Mesenchymal stem cell (in vitro differentiated cells and primary cell): Measurements from ENCODE around the gene CENPK.

Source experiments
- DNase-seq: peaks from one replicate; pipeline ENCODE4 v3.0.0-alpha.2; 2013
- H2AFZ ChIP-seq: one replicate; pipeline ENCODE4 v1.6.1; 2013; ENCODE audit warnings: low read depth, mild to moderate bottlenecking, control low read depth, inconsistent platforms, low read length, moderate library complexity
- H2AK5ac ChIP-seq: 2 replicates; pipeline ENCODE4 v1.6.1; 2013; ENCODE audit warnings: low read length, moderate library complexity, mild to moderate bottlenecking, inconsistent platforms; ENCODE audit not compliant: severe bottlenecking
- H2BK120ac ChIP-seq: one replicate; pipeline ENCODE4 v1.6.1; 2013; ENCODE audit warnings: low read depth, mild to moderate bottlenecking, inconsistent platforms, low read length, moderate library complexity
- H2BK12ac ChIP-seq, 2 experiments: one replicate each; pipeline ENCODE4 v1.6.1; 2013; ENCODE audit warnings: inconsistent platforms in 2 of 2, low read length in 2 of 2, mild to moderate bottlenecking in 2 of 2, moderate library complexity in 2 of 2, control low read depth in 1 of 2
- H2BK15ac ChIP-seq: one replicate; pipeline ENCODE4 v1.6.1; 2013; ENCODE audit warnings: mild to moderate bottlenecking, low read depth, inconsistent platforms; ENCODE audit not compliant: poor library complexity, severe bottlenecking
- H2BK5ac ChIP-seq: 2 replicates; pipeline ENCODE4 v1.6.1; 2013; ENCODE audit warnings: low read depth, mild to moderate bottlenecking, low read length, control low read depth, inconsistent platforms; ENCODE audit not compliant: poor library complexity, severe bottlenecking
- H3K14ac ChIP-seq, 2 experiments: one replicate each; pipeline ENCODE4 v1.6.1; 2013; ENCODE audit warnings: inconsistent platforms in 2 of 2, low read length in 2 of 2, control low read depth in 1 of 2, mild to moderate bottlenecking in 1 of 2, moderate library complexity in 1 of 2
- H3K18ac ChIP-seq, 2 experiments: one replicate each; pipeline ENCODE4 v1.6.1; 2013; ENCODE audit warnings: inconsistent platforms in 2 of 2, low read length in 2 of 2, control low read depth in 1 of 2, low read depth in 1 of 2, mild to moderate bottlenecking in 1 of 2
- H3K23ac ChIP-seq, 2 experiments: one replicate each; pipeline ENCODE4 v1.6.1; 2013; ENCODE audit warnings: inconsistent platforms in 2 of 2, low read length in 2 of 2, mild to moderate bottlenecking in 2 of 2, moderate library complexity in 2 of 2, control low read depth in 1 of 2
- H3K27ac ChIP-seq: 2 replicates; pipeline ENCODE4 v1.5.1; 2013; ENCODE audit warnings: mild to moderate bottlenecking, moderate library complexity, low read length, control low read depth, inconsistent platforms; ENCODE audit not compliant: poor library complexity, severe bottlenecking
- H3K27me3 ChIP-seq, 2 experiments: 2 replicates each; pipeline versions ENCODE4 v1.6.1 to v1.7.0; 2013; ENCODE audit warnings: low read length in 2 of 2, mild to moderate bottlenecking in 2 of 2, moderate library complexity in 2 of 2, control low read depth in 1 of 2, inconsistent platforms in 1 of 2; ENCODE audit not compliant: control insufficient read depth in 1 of 2, insufficient read depth in 1 of 2
- H3K36me3 ChIP-seq, 2 experiments: 2 replicates each; pipeline versions ENCODE4 v1.6.1 to v1.7.0; 2013; ENCODE audit warnings: low read length in 2 of 2, control low read depth in 1 of 2, inconsistent platforms in 1 of 2, low read depth in 1 of 2, mild to moderate bottlenecking in 1 of 2; ENCODE audit not compliant: insufficient read depth in 2 of 2, control insufficient read depth in 1 of 2
- H3K4ac ChIP-seq, 2 experiments: one replicate each; pipeline ENCODE4 v1.6.1; 2013; ENCODE audit warnings: inconsistent platforms in 2 of 2, low read length in 2 of 2, mild to moderate bottlenecking in 2 of 2, moderate library complexity in 2 of 2, control low read depth in 1 of 2, low read depth in 1 of 2
- H3K4me1 ChIP-seq: 2 replicates; pipeline ENCODE4 v1.6.1; 2013; ENCODE audit warnings: low read depth, low read length, control low read depth; ENCODE audit not compliant: control insufficient read depth, insufficient read depth
- H3K4me2 ChIP-seq: 2 replicates; pipeline ENCODE4 v1.6.1; 2013; ENCODE audit warnings: low read length, mild to moderate bottlenecking, inconsistent platforms; ENCODE audit not compliant: poor library complexity, severe bottlenecking
- H3K4me3 ChIP-seq, 2 experiments: 2 replicates each; pipeline versions ENCODE4 v1.5.1 to v1.7.0; 2013; ENCODE audit warnings: low read length in 2 of 2, mild to moderate bottlenecking in 2 of 2, control low read depth in 1 of 2, low read depth in 1 of 2; ENCODE audit not compliant: insufficient read depth in 1 of 2
- H3K79me1 ChIP-seq: replicated peaks from 2 replicates; pipeline ENCODE4 v1.6.1; 2013; ENCODE audit warnings: mild to moderate bottlenecking, control low read depth, low read length, inconsistent platforms; ENCODE audit not compliant: poor library complexity, severe bottlenecking
- H3K9ac ChIP-seq: 2 replicates; pipeline ENCODE4 v1.7.0; 2013; ENCODE audit warnings: mild to moderate bottlenecking, low read length, moderate library complexity
- H3K9me3 ChIP-seq: 2 replicates; pipeline ENCODE4 v1.7.0; 2013; ENCODE audit warnings: mild to moderate bottlenecking, low read length; ENCODE audit not compliant: control insufficient read depth
- H4K8ac ChIP-seq: one replicate; pipeline ENCODE4 v1.6.1; 2013; ENCODE audit warnings: inconsistent platforms, mild to moderate bottlenecking, low read length, moderate library complexity
- H4K91ac ChIP-seq: one replicate; pipeline ENCODE4 v1.6.1; 2013; ENCODE audit warnings: mild to moderate bottlenecking, low read length, inconsistent platforms
- WGBS: methylation state at CpG from one replicate; pipeline ENCODE4 v1.1.7; 2013; ENCODE audit warnings: mixed read lengths; 5-methylcytosine and 5-hydroxymethylcytosine counted together

The CENPK gene

GRCh38 chr5:65483546-65484346 lies 79.2 kb downstream of the CENPK start:
- no peak overlapping the region for H4K8ac ChIP-seq
- H3K9ac ChIP-seq = peak overlapping the region; percentile 93
- no peaks in the 10 kb centered on the region for H3K27me3 ChIP-seq
- H3K79me1 ChIP-seq = no peaks in the 10 kb centered on the region
- H3K4me3 ChIP-seq = peak overlapping the region in 1 of 2 experiments; percentile 96
- no peak overlapping the region for H2AFZ ChIP-seq
- no peaks in the 10 kb centered on the region for H3K4me1 ChIP-seq
- no peak overlapping the region for H3K4ac ChIP-seq
- H2BK15ac ChIP-seq = no peak overlapping the region
- no peak overlapping the region for H4K91ac ChIP-seq
- no peak overlapping the region for H2BK5ac ChIP-seq
- H2AK5ac ChIP-seq = no peak overlapping the region
- H3K36me3 ChIP-seq = no peaks in the 10 kb centered on the region
- WGBS = 70% methylated on average over 1 of the region's 3 CpGs
- no peak overlapping the region for H3K23ac ChIP-seq
- no peaks in the 10 kb centered on the region for H3K9me3 ChIP-seq
- DNase-seq = peak; percentile 85
- H2BK12ac ChIP-seq = no peak overlapping the region
- no peak overlapping the region for H2BK120ac ChIP-seq
- no peak overlapping the region for H3K18ac ChIP-seq
- H3K4me2 ChIP-seq = peak overlapping the region; percentile 92
- peak overlapping the region; percentile 87 for H3K27ac ChIP-seq
- H3K14ac ChIP-seq = no peak overlapping the region

GRCh38 chr5:65482736-65483545 lies 80.0 kb downstream of the CENPK start:
- peak overlapping the region; percentile 42 to 96 for H3K4me3 ChIP-seq
- H3K4me2 ChIP-seq = peak overlapping the region; percentile 92
- H3K27ac ChIP-seq = peak overlapping the region; percentile 87
- no peak overlapping the region for H2BK15ac ChIP-seq
- peaks cover under 1% of the 10 kb centered on the region for H3K79me1 ChIP-seq
- H4K91ac ChIP-seq = no peak overlapping the region
- DNase-seq = peak; percentile 81
- H3K18ac ChIP-seq = peak overlapping the region; percentile 28 to 52
- H3K9ac ChIP-seq = peak overlapping the region; percentile 93
- peak overlapping the region; percentile 66 for H2BK5ac ChIP-seq
- H2BK120ac ChIP-seq = peak overlapping the region; percentile 19
- H4K8ac ChIP-seq = no peak overlapping the region
- H3K4me1 ChIP-seq = peaks cover under 1% of the 10 kb centered on the region
- 4% methylated on average over 10 of the region's 12 CpGs for WGBS
- no peaks in the 10 kb centered on the region for H3K36me3 ChIP-seq
- H3K27me3 ChIP-seq = no peaks in the 10 kb centered on the region
- peak overlapping the region in 1 of 2 experiments; percentile 41 for H3K4ac ChIP-seq
- no peak overlapping the region for H2BK12ac ChIP-seq
- peak overlapping the region in 1 of 2 experiments; percentile 57 for H3K14ac ChIP-seq
- H2AFZ ChIP-seq = peak overlapping the region; percentile 18
- no peak overlapping the region for H2AK5ac ChIP-seq
- no peak overlapping the region for H3K23ac ChIP-seq
- no peaks in the 10 kb centered on the region for H3K9me3 ChIP-seq

- H3K9ac ChIP-seq = peak overlapping the region; percentile 93
- no peak overlapping the region for H2BK120ac ChIP-seq
- peaks cover 2% of the 10 kb centered on the region for H3K4me1 ChIP-seq
- no peak overlapping the region for H3K23ac ChIP-seq
- no peak overlapping the region for H4K91ac ChIP-seq
- peak overlapping the region in 1 of 2 experiments; percentile 70 for H3K18ac ChIP-seq
- peak; percentile 73 for DNase-seq
- no peak overlapping the region for H2AFZ ChIP-seq
- no peaks in the 10 kb centered on the region for H3K36me3 ChIP-seq
- H2BK15ac ChIP-seq = no peak overlapping the region
- no peaks in the 10 kb centered on the region for H3K27me3 ChIP-seq
- H4K8ac ChIP-seq = no peak overlapping the region
- peak overlapping the region; percentile 87 for H3K27ac ChIP-seq
- no peaks in the 10 kb centered on the region for H3K9me3 ChIP-seq
- H3K14ac ChIP-seq = peak overlapping the region in 1 of 2 experiments; percentile 57
- H3K4me2 ChIP-seq = peak overlapping the region; percentile 92
- no peak overlapping the region for H3K4ac ChIP-seq
- no peak overlapping the region for H2AK5ac ChIP-seq
- H3K4me3 ChIP-seq = peak overlapping the region in 1 of 2 experiments; percentile 96
- H3K79me1 ChIP-seq = peaks cover 1% of the 10 kb centered on the region
- no peak overlapping the region for H2BK12ac ChIP-seq
- 0% methylated on average over 5 of the region's 6 CpGs for WGBS
- H2BK5ac ChIP-seq = no peak overlapping the region
Observed at GRCh38 chr5:65482296-65482735, 80.7 kb downstream of the CENPK start.
